Subcutaneous adipose tissue (tissue), 4 donors: ENCODE data around the gene HPSE. TPM values are rescaled to one million over a fixed set of nuclear protein-coding genes. Genes with fewer than 3 reads are reported as not detected.

Experiments
- CTCF ChIP-seq: fragments of 450-650 bp; IDR thresholded peaks from one replicate; pipeline ENCODE4 v1.5.1; 2016; ENCODE audit warnings: low read depth, mild to moderate bottlenecking, control low read depth, antibody characterized with exemption, moderate library complexity
- total RNA-seq, 4 donors: library from RNA; depleted of rRNA; stranded (reverse); fragments of >200 nt; gene quantifications; one replicate each; pipeline ENCODE4 v1.1.0, GENCODE V29; 2016

The HPSE gene
- total RNA-seq, 4 donors from 2014 or later, result 0.75 to 5.4 (median 2.6) TPM

GRCh38 chr4:83262682-83263081, 72.0 kb downstream of the HPSE start:
- TF ChIP-seq CTCF, result no peak

GRCh38 chr4:83261307-83261706, 73.3 kb downstream of the HPSE start:
- TF ChIP-seq CTCF, result no peak

GRCh38 chr4:83259586-83259985, 75.1 kb downstream of the HPSE start:
- TF ChIP-seq CTCF, result no peak

- no peak for TF ChIP-seq CTCF
Observed at GRCh38 chr4:83258461-83258860, 76.2 kb downstream of the HPSE start.

GRCh38 chr4:83257811-83258210, 76.8 kb downstream of the HPSE start:
- TF ChIP-seq CTCF, result no peak

- TF ChIP-seq CTCF, result no peak
Observed at GRCh38 chr4:83255584-83255983, 79.1 kb downstream of the HPSE start.

- TF ChIP-seq CTCF, result no peak
Observed at GRCh38 chr4:83252782-83253405, 81.8 kb downstream of the HPSE start.
